ENCODE measurements around the gene CKMT1B.
"Not testable (repeated sequence)": the region's sequence is repeated elsewhere in the genome, so short reads cannot be mapped to it uniquely, and the experiment has no call there.

DNA sequence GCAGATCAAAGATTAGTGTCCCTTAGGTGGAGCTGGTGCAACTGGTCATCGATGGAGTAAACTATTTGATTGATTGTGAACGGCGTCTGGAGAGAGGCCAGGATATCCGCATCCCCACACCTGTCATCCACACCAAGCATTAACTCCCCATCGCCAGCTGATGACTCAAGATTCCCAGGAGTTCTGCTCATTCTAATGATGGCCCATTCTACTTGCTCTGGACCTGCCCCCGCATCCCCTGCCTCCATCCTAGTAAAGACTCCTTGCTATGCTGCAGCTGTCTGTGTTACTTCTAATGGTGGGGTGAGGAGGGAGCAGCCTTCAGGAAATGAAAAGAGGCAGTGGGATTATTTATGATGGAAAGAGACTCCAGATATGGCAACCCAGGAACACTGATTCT is 5.3 kb downstream of the CKMT1B start:
- not testable (repeated sequence) for TF ChIP-seq EZH2 (IDR thresholded peaks at IDR 0.05); POLR2AphosphoS5 (IDR thresholded peaks at IDR 0.05; ENCODE audit: borderline replicate concordance, low read depth, low read length)

Measured in SK-N-MC (cell line).